Ramos (cell line): ENCODE data around the gene SPEM1.

Experiments
- in situ Hi-C: fragments of 300-500 bp; cut with MboI; formaldehyde crosslinking; loops from one replicate; pipeline ENCODE4 v1.14.3; 2022; ENCODE audit warnings: low sequenced_read_pairs; ENCODE audit not compliant: unreplicated experiment

SPEM1 gene

DNA sequence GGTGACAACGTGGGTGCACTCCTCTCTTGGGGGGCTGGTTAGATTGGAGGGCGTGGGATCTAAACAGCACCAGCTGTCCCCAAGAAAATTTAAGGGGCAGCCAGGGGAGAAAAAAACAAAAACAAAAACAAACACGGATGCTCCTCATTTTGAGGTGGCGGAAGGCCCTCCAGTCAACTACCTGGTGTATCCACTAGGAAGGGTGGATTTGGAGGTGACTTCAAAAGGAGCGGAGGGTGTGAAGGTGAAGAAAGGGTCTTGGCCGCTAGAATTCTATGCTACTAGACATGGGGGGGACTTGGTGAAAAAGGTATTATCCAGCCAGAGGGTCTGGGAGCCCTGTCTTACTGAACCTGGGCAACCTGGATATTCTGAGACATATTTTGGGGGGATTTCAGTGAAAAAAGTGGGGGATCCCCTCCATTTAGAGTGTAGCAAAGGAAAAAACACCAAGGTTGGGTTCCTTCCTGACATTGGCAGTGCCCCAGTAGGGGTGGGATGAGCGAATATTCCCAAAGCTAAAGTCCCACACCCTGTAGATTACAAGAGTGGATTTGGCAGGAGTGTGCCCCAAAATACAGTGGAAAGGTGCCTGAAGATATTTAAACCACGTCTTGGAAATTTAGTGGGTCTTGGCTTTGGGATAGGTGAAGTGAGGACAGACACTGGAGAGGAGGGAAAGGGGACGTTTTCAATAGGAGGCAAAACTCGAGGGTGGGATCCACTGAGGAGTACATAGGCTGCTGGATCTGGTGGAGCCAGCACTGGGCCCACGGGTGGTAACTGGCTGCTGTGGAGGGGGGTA lies 18.7 kb downstream of the SPEM1 start:
- in situ Hi-C loops, result no loop called here

DNA sequence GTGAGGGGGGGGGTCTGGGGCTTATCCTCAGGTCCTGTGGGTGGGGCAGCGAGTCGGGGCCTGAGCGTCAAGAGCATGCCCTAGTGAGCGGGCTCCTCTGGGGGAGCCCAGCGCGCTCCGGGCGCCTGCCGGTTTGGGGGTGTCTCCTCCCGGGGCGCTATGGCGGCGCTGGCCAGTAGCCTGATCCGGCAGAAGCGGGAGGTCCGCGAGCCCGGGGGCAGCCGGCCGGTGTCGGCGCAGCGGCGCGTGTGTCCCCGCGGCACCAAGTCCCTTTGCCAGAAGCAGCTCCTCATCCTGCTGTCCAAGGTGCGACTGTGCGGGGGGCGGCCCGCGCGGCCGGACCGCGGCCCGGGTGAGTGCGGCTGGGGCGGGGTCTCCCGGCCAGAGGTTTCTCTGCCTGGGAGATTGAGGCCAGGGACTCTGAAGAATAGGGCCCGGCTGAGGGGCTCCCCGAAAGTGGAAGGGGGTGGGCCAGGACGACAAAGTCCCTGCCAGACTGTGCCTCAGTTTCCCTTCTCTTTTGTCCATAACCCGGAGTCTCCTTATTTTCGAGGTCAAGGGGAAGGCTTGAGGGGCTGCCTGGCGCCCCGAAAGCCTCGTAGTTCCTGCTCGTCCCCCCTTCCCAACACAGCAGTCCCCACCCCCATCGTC lies 19.5 kb downstream of the SPEM1 start, which contains the start of gene FGF11:
TSS of gene FGF11 (plus strand) at position 51 of the 651 bp plus-strand sequence. CDS start at position 160, 109 bp downstream.
- in situ Hi-C loops, result no loop called here

GRCh38 chr17:7440113-7440833 lies 20.1 kb downstream of the SPEM1 start:
- in situ Hi-C loops, result no loop called here

- in situ Hi-C loops, result no loop called here
These were observed 20.7 kb downstream of the SPEM1 start for GRCh38 chr17:7440834-7441195.

DNA sequence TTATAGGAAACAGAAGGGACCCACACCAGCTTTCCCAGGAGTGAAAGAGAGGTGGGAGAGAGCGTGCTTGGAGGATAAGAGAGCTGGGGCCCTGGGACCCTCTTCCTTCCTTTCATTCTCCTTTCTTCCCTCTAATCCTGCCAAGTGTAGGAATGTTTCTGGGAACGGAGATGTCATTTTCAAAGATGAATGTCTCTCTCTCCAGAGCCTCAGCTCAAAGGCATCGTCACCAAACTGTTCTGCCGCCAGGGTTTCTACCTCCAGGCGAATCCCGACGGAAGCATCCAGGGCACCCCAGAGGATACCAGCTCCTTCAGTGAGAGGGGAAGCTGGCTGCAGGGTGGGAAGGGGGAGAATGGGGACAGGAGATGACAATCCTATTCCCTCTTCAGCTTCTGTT lies 21.1 kb downstream of the SPEM1 start:
- in situ Hi-C loops, result no loop called here

GRCh38 chr17:7442142-7442541 lies 22.0 kb downstream of the SPEM1 start:
- in situ Hi-C loops, result no loop called here

DNA sequence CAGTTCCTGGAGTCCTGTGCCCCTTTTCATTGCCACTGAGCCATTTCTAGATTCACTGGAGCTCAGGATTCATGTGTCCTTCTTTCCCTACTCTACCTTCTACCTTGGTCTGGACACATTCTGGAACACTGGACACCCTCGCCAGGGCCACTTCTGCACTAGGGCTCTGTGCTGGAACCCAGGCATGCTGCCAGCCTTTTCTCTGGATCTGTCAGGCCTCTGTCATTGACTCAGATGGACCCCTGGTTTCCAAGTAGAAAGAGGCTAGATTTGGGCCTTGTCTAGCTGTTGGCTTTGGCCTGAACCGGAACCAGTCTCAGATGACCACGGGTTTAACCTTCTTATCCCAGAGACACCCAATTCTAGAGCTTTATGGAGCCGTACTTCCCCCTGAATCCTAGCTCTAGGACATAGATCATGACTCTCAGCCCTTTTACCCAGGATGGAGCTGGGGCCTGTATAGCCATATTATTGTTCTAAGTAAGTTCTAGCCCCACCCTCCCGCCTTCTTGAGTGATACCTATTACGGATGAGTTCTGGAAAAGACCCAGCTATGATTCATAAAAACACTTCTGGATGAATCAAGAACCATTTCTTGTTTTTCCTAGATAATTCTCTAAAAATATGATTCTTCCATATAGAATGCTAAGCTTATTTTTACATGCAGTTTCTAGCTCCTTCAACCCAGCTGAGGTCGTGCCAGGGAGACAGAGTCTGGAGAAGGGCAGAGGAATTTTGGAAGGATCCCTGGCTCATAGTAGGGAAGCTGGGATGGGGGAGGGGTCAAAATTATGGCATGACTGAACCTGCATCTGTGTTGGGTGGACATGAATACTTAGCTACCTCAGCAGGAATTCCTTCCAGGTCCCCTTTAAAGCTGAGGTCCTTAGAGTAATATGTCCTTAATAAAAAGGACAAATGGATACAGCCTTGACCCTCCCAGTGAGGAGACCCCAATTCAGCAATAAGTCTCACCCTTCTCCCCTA lies 23.7 kb downstream of the SPEM1 start:
- in situ Hi-C loops, result no loop called here

DNA sequence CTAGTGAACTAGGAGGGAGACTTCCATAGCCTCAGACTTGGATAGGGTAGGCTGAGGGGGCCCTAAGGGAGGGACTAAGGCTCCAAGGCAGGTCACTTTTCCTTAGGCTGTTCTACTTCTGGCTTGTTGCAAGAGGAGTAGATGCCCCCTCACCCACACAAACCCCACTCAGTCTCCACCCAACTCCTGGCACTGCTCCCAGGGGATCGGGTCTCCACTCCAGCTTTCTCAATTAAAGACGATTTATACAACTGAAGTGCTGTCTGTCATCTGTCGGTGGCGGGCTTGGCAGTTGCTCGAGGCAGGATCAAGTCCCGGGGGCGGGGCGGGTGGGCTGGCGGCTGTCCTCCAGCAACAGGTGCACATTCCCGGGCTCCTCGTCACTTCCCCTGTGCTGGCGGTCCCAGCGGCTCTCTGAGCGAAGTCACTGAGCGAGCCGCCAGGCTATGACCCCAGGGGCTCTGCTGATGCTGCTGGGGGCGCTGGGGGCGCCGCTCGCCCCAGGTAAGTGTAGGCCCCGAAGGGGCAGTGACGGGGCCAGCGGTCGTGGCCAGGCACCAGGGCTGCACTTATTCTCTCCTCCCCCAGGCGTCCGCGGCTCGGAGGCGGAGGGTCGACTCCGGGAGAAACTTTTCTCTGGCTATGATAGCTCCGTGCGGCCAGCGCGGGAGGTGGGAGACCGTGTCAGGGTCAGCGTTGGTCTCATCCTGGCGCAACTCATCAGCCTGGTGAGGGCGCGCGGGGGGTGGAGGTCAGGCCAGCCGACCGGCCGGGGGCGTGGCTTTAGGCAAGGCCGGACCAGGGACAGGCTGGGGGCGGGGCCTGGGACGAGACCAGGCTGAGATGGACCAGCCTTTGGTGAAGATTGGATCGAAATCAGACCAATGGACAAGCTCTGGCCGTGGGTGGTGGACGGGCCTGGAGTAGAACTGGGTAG lies 24.8 kb downstream of the SPEM1 start, which contains the start of gene CHRNB1:
TSS of gene CHRNB1 (plus strand) at position 380 of the 937 bp plus-strand sequence. CDS start at position 447, 67 bp downstream.
- in situ Hi-C loops, result no loop called here

DNA sequence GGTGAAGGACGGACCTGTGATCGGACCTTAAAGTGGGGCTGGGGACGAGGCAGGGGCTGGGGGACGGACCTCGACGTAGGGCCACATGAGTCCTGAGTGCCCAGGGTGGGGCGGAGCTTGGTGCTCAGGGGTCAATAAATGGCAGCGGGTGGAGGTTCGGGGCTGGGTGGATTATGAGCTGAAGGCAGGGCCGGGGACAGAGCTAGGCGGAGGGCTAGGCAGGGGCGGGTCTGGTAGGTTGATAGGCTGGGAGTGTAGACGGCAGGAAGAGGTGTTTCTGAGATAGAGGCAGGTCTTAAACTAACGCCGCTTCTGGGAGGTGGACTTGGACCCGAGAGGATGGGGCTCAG lies 25.5 kb downstream of the SPEM1 start:
- in situ Hi-C loops, result no loop called here

- in situ Hi-C loops, result no loop called here
These were observed 28.3 kb downstream of the SPEM1 start for GRCh38 chr17:7448461-7448860.

- in situ Hi-C loops, result no loop called here
These were observed 39.9 kb downstream of the SPEM1 start for GRCh38 chr17:7459961-7460545.

DNA sequence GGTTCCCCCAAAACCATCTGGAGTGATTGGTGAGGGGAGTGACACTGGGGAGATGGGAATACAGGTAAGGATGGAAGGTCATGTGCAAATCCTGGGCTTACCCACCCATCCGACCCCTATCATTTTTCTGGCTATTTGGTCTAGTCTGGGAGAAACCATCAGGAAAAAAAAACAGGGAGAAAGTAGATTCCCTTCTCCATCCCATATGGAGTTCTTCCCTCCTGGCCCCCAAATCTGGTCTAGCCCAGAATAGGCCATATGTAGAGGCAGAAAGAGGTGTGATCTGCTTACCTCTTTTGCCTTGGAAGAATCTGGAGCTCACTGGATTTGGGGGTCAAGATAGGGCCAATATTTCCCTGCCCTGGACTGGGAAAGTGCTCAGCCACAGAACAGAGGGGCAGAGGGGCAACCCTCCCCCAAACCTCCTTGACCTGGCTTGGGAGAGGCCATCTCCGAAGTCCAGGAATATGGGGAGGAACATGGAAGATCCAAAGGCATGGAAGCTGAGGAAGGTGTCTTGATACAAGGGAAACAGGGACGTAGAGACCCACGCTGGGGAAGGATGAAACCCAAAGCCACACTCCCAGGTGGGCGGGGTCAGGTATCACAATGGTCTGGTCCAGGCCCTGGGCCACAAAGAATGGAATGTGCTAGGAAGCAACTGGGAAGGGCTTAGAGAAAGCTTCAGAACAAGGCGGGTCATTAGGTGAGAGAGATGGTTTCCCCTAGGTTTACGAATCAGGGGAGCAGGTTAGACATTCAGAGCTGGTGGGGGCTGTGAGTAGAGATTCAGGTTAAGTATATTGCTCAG lies 40.9 kb downstream of the SPEM1 start:
- in situ Hi-C loops, result no loop called here

DNA sequence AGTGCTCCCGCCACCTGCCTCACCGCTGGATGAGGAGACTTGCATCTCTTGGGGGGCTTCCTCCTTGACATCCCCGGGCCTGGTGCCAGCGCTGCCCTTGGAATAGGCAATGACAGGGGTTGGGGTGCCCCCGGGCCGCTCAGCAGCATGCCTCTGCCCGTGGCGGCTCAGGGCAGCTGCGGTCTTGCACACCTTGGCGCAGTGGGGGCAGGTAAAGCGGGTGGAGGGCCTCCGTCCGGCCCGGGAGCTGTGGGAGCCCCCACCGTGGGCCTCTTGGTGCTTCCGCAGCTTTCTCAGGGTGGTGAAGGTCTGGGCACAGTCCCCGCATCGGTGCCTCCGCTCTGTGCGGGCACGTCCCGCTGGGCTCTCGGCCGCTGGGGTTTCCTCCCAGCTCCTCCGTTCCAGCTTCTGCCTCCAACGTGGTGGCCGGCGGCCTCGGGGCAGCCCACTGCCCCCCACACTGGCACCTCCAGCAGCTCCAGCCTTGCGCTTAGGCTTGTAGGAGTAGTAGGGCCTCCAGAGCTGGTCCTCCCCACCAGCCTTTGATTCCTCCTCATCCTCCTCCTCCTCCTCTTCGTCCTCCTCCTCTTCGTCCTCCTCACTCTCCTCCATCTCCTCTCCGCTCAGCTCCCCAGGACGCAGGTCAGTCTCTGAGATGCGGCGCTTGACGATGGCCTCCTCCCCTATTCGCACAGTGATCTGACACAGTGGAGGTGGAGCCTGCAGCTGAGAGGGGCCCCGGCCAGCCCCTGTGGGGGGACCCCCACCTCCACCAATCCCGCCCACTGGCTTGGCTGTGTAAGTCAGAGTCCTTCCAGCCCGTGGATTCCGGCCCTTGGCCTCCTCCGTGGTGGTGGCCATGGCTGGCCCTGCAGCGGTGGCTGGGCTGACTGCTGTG lies 42.6 kb downstream of the SPEM1 start:
- in situ Hi-C loops, result no loop called here

- in situ Hi-C loops, result no loop called here
These were observed 43.3 kb downstream of the SPEM1 start for GRCh38 chr17:7463372-7463846.

- in situ Hi-C loops, result no loop called here
These were observed 44.0 kb downstream of the SPEM1 start for GRCh38 chr17:7464081-7464480.

DNA sequence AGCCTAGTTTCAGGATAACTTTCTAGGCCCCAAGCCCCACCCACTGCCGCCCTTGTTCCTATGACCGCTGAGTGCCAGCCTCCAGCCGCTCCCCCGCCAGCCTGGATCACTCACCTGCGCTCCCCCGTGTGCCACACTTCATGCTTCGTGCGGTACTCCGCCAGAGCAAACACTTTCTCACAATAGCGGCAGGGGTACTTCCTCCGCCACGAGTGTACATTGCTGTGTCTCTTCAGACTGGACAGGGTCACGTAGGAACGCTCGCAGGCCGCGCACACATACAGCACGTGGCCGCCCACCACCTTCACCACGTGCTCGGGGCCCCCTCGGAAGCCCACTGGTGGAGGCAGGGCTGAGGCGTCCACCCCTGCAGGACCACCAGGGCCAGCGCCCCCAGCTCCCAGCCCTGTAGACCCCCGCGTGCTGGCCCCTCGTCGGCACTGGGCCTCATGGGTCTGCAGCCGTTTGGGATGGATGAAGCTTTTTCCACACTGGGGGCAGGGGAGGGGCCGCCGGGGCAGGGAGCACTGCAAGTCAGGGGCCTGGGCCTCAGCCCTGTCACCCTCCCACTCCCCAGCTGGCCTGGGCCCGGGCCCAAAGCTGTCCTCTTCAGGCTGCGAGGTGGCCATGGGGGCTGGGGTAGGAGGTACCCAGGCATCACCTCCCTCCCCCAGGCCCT lies 45.6 kb downstream of the SPEM1 start:
- in situ Hi-C loops, result no loop called here
